Sigmoid colon (tissue), 7 donors: ENCODE measurements around the gene YPEL5. TPM values are rescaled to one million over a fixed set of nuclear protein-coding genes. Genes with fewer than 3 reads are reported as not detected.
A peak's percentile ranks its signal among the peaks of the same experiment; 100 is the strongest.

Experiments used
- DNase-seq: peaks from one replicate; pipeline ENCODE4 v3.0.0-alpha.2; 2019
- H3K27ac ChIP-seq, 4 donors: fragments of 200-600 bp; sonication (generic); one replicate each; pipeline ENCODE4 v1.5.1; 2016 to 2019; ENCODE audit warnings: mild to moderate bottlenecking in 1 of 4
- H3K27me3 ChIP-seq, 3 donors: fragments of 200-600 bp; sonication (generic); one replicate each; pipeline ENCODE4 v1.5.1; 2019; ENCODE audit warnings: mild to moderate bottlenecking in 1 of 3
- H3K36me3 ChIP-seq, 4 donors: fragments of 200-600 bp; sonication (generic); one replicate each; pipeline ENCODE4 v1.5.1; 2016 to 2019
- H3K4me1 ChIP-seq, 4 donors: fragments of 200-600 bp; sonication (generic); one replicate each; pipeline ENCODE4 v1.5.1; 2017 to 2019
- H3K4me3 ChIP-seq, 4 donors: fragments of 200-600 bp; sonication (generic); one replicate each; pipeline ENCODE4 v1.5.1; 2017 to 2019; ENCODE audit warnings: mild to moderate bottlenecking in 2 of 4, moderate library complexity in 1 of 4
- H3K9me3 ChIP-seq, 4 donors: fragments of 200-600 bp in 3 of 4; sonication (generic) in 3 of 4; one replicate each; pipeline versions ENCODE4 v1.5.1 to v1.6.1; 2013 to 2019
- CTCF ChIP-seq, 4 experiments: fragments of 450-650 bp in 3 of 4; fragments of 200-600 bp in 1 of 4; IDR thresholded peaks; one replicate each; pipeline ENCODE4 v1.5.1; 2016 to 2019; ENCODE audit warnings: antibody characterized with exemption in 4 of 4, mild to moderate bottlenecking in 3 of 4, moderate library complexity in 2 of 4
- EP300 ChIP-seq, 4 donors: sonication (generic); formaldehyde crosslinking; IDR thresholded peaks; one replicate each; pipeline ENCODE4 v1.6.1; 2017; ENCODE audit warnings: antibody characterized with exemption in 4 of 4
- POLR2A ChIP-seq, 2 donors: fragments of 450-650 bp; IDR thresholded peaks; one replicate each; pipeline ENCODE4 v1.6.1; 2016; ENCODE audit warnings: antibody characterized with exemption in 2 of 2, mild to moderate bottlenecking in 2 of 2, moderate library complexity in 2 of 2
- POLR2AphosphoS5 ChIP-seq, 4 donors: sonication (generic); formaldehyde crosslinking; IDR thresholded peaks; one replicate each; pipeline ENCODE4 v1.6.1; 2017; ENCODE audit warnings: antibody characterized with exemption in 4 of 4
- WGBS, 2 donors: extraction: QIAGEN DNeasy Blood & Tissue Kit; methylation state at CpG; one replicate each; pipeline ENCODE4 v1.1.7; 2013; 5-methylcytosine and 5-hydroxymethylcytosine counted together
- intact Hi-C: fragments of 100-400 bp; cut with DNase I; formaldehyde crosslinking; loops from one replicate; pipeline ENCODE4 v1.15.1; 2023
- polyA plus RNA-seq, 3 donors: library from polyadenylated mRNA; stranded (reverse); fragments of 200-250 nt; gene quantifications; one replicate each; pipeline ENCODE4 v1.2.3, GENCODE V29; 2013
- total RNA-seq, 4 donors: library from RNA; depleted of rRNA; stranded (reverse); fragments of >200 nt; gene quantifications; one replicate each; pipeline ENCODE4 v1.1.0, GENCODE V29; 2016
- donor health status: healthy with polysubstance abuse.
- donor health status: Bipolar disorder and iron deficiency.
- donor health status: healthy.

The YPEL5 gene
- total and polyA plus RNA-seq, 7 donors = 36.9 to 155 (median 132) TPM

GRCh38 chr2:30178618-30179434 lies 32.0 kb downstream of the YPEL5 start:
- WGBS, 2 donors = 61 to 65% methylated on average over 11 of the region's 11 CpGs
- no peaks in the 10 kb centered on the region for H3K9me3 ChIP-seq
- TF ChIP-seq POLR2A (IDR thresholded peaks at IDR 0.05) = no peak
- TF ChIP-seq CTCF (IDR thresholded peaks at IDR 0.05) = no peak
- peak; percentile 66 to 81 (median 72) for TF ChIP-seq POLR2AphosphoS5 (IDR thresholded peaks at IDR 0.05)
- TF ChIP-seq EP300 (IDR thresholded peaks at IDR 0.05) = peak in 2 of 4 donors; percentile 47 to 69
- peak; percentile 92 for DNase-seq
- no peak overlapping the region for H3K4me3 ChIP-seq
- no peaks in the 10 kb centered on the region for H3K27me3 ChIP-seq
- H3K36me3 ChIP-seq = no peaks in the 10 kb centered on the region
- peak overlapping the region; percentile 50 to 60 (median 54) for H3K27ac ChIP-seq
- intact Hi-C loops = no loop called here
- peaks cover 0 to 9% (median 3%) of the 10 kb centered on the region in 4 donors for H3K4me1 ChIP-seq

GRCh38 chr2:30179536-30179935 lies 32.7 kb downstream of the YPEL5 start:
- DNase-seq = peak; percentile 4
- 94 to 95% methylated on average over 2 of the region's 2 CpGs for WGBS, 2 donors
- H3K4me1 ChIP-seq = peaks cover 0 to 9% (median 3%) of the 10 kb centered on the region in 4 donors
- no peaks in the 10 kb centered on the region for H3K27me3 ChIP-seq
- peak overlapping the region; percentile 50 to 60 (median 54) for H3K27ac ChIP-seq
- H3K4me3 ChIP-seq = no peak overlapping the region
- intact Hi-C loops = no loop called here
- no peak for TF ChIP-seq POLR2A (IDR thresholded peaks at IDR 0.05)
- no peak for TF ChIP-seq POLR2AphosphoS5 (IDR thresholded peaks at IDR 0.05)
- TF ChIP-seq EP300 (IDR thresholded peaks at IDR 0.05) = no peak
- TF ChIP-seq CTCF (IDR thresholded peaks at IDR 0.05) = no peak
- H3K36me3 ChIP-seq = no peaks in the 10 kb centered on the region
- H3K9me3 ChIP-seq = no peaks in the 10 kb centered on the region

GRCh38 chr2:30180226-30180625 lies 33.4 kb downstream of the YPEL5 start:
- Histone ChIP-seq H3K4me3 (no peak overlapping the region), H3K4me1 (peaks cover 0 to 9% (median 3%) of the 10 kb centered on the region in 4 donors), H3K36me3 (no peaks in the 10 kb centered on the region), H3K9me3 (no peaks in the 10 kb centered on the region), H3K27ac (no peak overlapping the region), H3K27me3 (no peaks in the 10 kb centered on the region)
- 82 to 92% methylated on average over 3 of the region's 3 CpGs for WGBS, 2 donors
- TF ChIP-seq CTCF (IDR thresholded peaks at IDR 0.05) (no peak), POLR2A (IDR thresholded peaks at IDR 0.05) (no peak), EP300 (IDR thresholded peaks at IDR 0.05) (no peak), POLR2AphosphoS5 (IDR thresholded peaks at IDR 0.05) (no peak)
- DNase-seq = peak; percentile 54
- intact Hi-C loops = no loop called here

DNA sequence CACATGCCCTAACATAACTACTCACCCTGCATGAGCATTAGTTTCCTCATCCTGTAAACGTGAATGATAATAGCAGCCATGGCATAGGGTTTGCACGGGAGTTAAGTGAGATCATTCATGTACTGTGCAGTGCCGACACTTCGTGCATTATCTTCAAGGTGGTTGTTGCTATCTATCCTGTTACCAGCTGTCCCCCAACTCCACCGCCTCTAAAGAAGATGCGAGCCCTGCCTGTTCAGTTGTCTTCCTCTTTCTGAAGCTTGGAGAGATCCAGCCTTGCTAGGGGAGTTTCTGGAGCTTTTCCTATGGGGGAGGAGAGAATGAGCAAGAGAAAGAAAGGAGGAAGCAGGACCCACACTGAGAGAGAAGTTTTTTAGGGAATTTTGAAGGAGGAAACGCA lies 34.4 kb downstream of the YPEL5 start:
- H3K27me3 ChIP-seq = no peaks in the 10 kb centered on the region
- no peaks in the 10 kb centered on the region for H3K36me3 ChIP-seq
- TF ChIP-seq CTCF (IDR thresholded peaks at IDR 0.05) = no peak
- H3K4me1 ChIP-seq = peaks cover 0 to 9% (median 3%) of the 10 kb centered on the region in 4 donors
- no peak overlapping the region for H3K4me3 ChIP-seq
- no peak overlapping the region for H3K27ac ChIP-seq
- intact Hi-C loops = no loop called here
- WGBS, 2 donors = 77% methylated on average over 7 of the region's 7 CpGs
- peak; percentile 26 for DNase-seq
- H3K9me3 ChIP-seq = no peaks in the 10 kb centered on the region
